Naive B cell (primary cell): ENCODE measurements around the gene ST3GAL2. TPM values are rescaled to one million over a fixed set of nuclear protein-coding genes. Genes with fewer than 3 reads are reported as not detected.
"Not testable (repeated sequence)": the region's sequence is repeated elsewhere in the genome, so short reads cannot be mapped to it uniquely, and the experiment has no call there.

Source experiments
- ATAC-seq, 2 donors: fragments of 150-1000 bp; cut with Tn5 transposase; 2 replicates each; pipeline ENCODE4 v1.10.0; 2021; ENCODE audit warnings: low read depth in 2 of 2, mild to moderate bottlenecking in 2 of 2, moderate library complexity in 2 of 2
- DNase-seq: peaks from one replicate; pipeline ENCODE4 v3.0.0; 2022
- H3K27ac Mint-ChIP-seq, 6 donors: one replicate each; pipeline ENCODE4 v1.8.0; 2020 to 2022; ENCODE audit warnings: mild to moderate bottlenecking in 6 of 6, mixed read lengths in 6 of 6, moderate library complexity in 5 of 6, inconsistent platforms in 2 of 6
- H3K27me3 Mint-ChIP-seq, 3 donors: one replicate each; pipeline ENCODE4 v1.8.0; 2021 to 2022; ENCODE audit warnings: mixed read lengths in 3 of 3, mild to moderate bottlenecking in 1 of 3
- H3K36me3 Mint-ChIP-seq, 2 donors: one replicate each; pipeline ENCODE4 v1.8.0; 2020 to 2022; ENCODE audit warnings: mixed read lengths in 2 of 2, inconsistent platforms in 1 of 2, mild to moderate bottlenecking in 1 of 2
- H3K4me1 Mint-ChIP-seq, 3 donors: one replicate each; pipeline ENCODE4 v1.8.0; 2020 to 2022; ENCODE audit warnings: mixed read lengths in 3 of 3, inconsistent platforms in 1 of 3, mild to moderate bottlenecking in 1 of 3, moderate library complexity in 1 of 3
- H3K4me3 Mint-ChIP-seq, 8 donors: one replicate each; pipeline ENCODE4 v1.8.0; 2020 to 2022; ENCODE audit warnings: mild to moderate bottlenecking in 8 of 8, mixed read lengths in 8 of 8, moderate library complexity in 8 of 8, inconsistent platforms in 2 of 8
- H3K9me3 Mint-ChIP-seq, 7 donors: one replicate each; pipeline ENCODE4 v1.8.0; 2020 to 2022; ENCODE audit warnings: mixed read lengths in 7 of 7, mild to moderate bottlenecking in 5 of 7, inconsistent platforms in 2 of 7, moderate library complexity in 1 of 7
- polyA plus RNA-seq, 6 donors: library from polyadenylated mRNA; unstranded; fragments of 300-500 nt; fragmentation: Illumina TruSeq; gene quantifications; one replicate each; pipeline ENCODE4 v1.2.3, GENCODE V29; 2021; ENCODE audit warnings: low read depth in 6 of 6

ST3GAL2 gene
- polyA plus RNA-seq, 6 donors from 2014 or later = 12.7 to 28.7 (median 22.3) TPM

DNA sequence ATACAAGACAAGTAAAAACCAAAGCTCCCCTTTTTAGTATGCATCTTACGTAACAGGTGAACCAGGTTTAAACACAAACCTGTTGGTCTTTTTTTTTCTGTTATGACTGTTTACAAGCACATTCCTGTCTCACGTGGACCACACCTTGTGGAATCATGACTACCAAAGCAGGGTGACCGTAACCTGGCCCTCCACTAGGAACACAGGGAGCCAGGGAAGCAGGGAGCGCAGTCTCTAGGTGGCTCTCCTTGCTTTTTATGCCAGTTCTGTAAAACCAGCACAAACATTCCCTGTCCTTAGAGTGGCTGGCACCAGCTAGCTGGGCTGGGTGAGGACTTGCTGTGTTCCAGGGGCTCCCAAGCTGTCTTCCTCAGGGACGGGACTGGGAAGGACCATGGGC is 48.1 kb downstream of the ST3GAL2 start:
- H3K4me1 Mint-ChIP-seq = peaks cover 4 to 7% (median 4%) of the 10 kb centered on the region in 3 donors
- H3K4me3 Mint-ChIP-seq = no peak overlapping the region
- peaks cover 7 to 8% of the 10 kb centered on the region in 2 donors for H3K36me3 Mint-ChIP-seq
- ATAC-seq (no peak), DNase-seq (no peak)
- no peaks in the 10 kb centered on the region for H3K27me3 Mint-ChIP-seq
- H3K9me3 Mint-ChIP-seq = no peaks in the 10 kb centered on the region
- H3K27ac Mint-ChIP-seq = no peak overlapping the region

DNA sequence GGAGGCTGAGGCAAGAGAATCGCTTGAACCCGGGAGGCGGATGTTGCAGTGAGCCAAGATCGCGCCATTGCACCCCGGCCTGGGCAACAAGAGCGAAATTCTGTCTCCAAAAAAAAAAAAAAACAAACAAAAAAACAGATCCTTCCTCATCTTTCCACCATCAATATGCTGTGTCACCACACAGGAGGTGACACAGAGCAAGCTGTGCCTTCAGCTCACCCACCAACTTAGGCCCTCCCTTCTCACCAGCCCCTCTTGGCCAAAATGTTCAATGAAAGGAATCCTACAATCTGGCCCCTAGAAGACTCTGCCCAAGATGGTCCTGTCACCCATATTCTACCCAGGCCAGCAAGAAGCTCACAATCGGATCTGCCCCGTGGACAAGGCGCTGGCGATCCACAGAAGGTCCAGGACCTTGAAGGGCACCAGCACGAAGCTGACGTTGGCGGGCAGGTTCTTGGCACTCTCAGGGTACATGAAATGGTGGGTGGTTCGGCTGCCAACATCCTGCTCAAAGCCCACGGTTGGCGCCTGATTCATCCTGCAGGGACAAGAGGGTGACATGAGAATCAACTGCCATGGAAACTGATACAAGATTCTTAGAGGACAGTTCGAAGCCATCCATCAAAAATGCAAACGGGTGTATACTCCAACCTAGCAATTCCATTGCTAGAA is 50.8 kb downstream of the ST3GAL2 start:
- peaks cover 7 to 13% of the 10 kb centered on the region in 2 donors for H3K36me3 Mint-ChIP-seq
- H3K4me3 Mint-ChIP-seq = no peak overlapping the region
- DNase-seq = no peak
- no peaks in the 10 kb centered on the region for H3K9me3 Mint-ChIP-seq
- H3K4me1 Mint-ChIP-seq = peaks cover 3 to 4% (median 4%) of the 10 kb centered on the region in 3 donors
- peak overlapping the region in 1 of 6 donors; percentile 42 for H3K27ac Mint-ChIP-seq
- no peak for ATAC-seq
- H3K27me3 Mint-ChIP-seq = no peaks in the 10 kb centered on the region

DNA sequence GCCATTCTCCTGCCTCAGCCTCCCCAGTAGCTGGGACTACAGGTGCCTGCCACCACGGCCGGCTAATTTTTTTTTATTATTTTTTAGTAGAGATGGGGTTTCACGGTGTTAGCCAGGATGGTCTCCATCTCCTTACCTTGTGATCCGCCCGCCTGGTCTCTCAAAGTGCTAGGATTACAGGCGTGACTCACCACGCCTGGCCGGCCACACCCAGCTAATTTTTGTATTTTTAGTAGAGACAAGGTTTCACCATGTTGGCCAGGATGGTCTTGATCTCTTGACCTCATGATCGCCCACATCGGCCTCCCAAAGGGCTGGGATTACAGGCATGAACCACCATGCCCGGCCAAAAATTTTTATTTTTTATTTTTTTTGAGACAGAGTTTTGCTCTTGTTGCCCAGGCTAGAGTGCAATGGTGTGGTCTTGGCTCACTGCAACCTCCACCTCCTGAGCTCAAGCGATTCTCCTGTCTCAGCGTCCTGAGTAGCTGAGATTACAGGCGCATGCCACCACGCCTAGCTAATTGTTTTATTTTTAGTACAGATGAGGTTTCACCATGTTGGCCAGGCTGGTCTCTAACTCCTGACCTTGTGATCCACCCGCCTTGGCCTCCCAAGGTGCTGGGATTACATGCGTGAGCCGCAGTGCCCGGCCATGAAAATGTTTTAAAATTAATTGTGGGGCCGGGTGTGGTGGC is 52.5 kb downstream of the ST3GAL2 start:
- Mint-ChIP-seq H3K36me3 (peaks cover 7 to 13% of the 10 kb centered on the region in 2 donors), H3K27ac (peak overlapping the region in 1 of 6 donors; percentile 60)
- not testable (repeated sequence) for ATAC-seq, DNase-seq, H3K4me3 Mint-ChIP-seq, H3K9me3 Mint-ChIP-seq, H3K4me1 Mint-ChIP-seq, H3K27me3 Mint-ChIP-seq

DNA sequence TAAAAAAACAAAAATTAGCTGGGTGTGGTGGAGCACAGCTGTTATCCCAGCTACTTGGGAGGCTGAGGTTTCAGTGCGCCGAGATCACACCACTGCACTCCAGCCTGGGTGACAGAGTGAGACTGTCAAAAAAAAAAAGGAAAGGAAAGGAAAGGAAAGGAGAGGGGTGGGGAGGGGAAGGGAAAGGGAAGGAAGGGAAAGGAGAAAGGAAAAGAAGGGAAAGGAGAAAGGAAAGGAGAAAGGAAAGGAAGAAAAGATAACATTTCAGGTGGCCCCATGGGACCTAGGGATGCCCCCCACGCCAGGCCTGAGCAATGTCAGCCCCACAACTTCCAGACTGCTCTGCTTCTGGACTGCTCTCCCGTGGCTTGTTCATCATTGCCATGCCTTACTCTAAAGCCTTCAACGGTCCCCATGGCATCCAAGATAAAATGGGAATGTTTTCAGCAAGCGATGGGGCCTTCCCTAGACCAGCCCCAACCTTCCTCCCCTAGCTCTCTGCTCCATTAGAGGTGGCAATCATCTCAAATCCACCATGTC is 55.4 kb downstream of the ST3GAL2 start:
- Mint-ChIP-seq H3K4me1 (peaks cover 4 to 20% (median 19%) of the 10 kb centered on the region in 3 donors), H3K36me3 (peaks cover 7 to 12% of the 10 kb centered on the region in 2 donors), H3K4me3 (peak overlapping the region in 5 of 8 donors; percentile 20 to 98 (median 66)), H3K9me3 (no peaks in the 10 kb centered on the region), H3K27ac (peak overlapping the region in 3 of 6 donors; percentile 8 to 54 (median 26)), H3K27me3 (no peaks in the 10 kb centered on the region)
- DNase-seq (no peak), ATAC-seq (no peak)

DNA sequence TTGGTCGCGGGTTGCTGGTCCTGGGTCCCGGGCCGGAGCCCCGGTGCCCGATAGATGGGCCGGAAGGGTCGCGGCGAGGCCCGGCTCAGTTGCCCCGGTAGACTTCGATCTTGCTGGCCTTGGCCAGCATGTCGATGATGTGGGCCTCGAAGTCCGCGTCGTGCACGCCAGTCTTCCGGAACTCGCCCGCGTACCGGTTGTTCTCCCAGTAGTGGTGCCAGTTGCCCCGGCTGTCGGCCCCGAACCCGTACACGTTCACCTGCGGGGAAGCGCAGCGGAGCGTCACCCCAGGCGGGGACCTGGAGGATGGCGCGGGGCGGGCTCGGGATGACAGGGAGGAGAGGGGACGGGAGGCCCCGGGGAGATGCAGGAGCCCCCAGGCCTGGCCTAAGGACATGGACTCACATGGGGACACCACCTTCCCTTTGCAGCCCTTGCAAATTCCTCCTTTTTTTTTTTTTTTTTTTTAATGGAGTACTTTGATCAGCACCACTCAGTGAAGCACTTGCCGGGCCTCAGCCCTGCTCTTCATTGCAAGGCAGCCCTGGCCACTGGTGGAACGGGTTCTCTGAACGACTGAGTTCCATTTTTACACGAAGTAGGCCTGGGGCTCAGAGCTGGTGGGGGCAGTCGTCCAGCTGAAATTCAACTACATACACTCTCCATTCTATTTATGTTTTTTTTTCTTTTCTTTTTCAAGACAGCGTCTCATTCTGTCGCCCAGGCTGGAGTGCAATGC is 57.1 kb downstream of the ST3GAL2 start:
- H3K27ac Mint-ChIP-seq = peak overlapping the region in 5 of 6 donors; percentile 37 to 96 (median 92)
- H3K27me3 Mint-ChIP-seq = no peaks in the 10 kb centered on the region
- H3K36me3 Mint-ChIP-seq = peaks cover 0 to 5% of the 10 kb centered on the region in 2 donors
- peak; percentile 6 to 9 for ATAC-seq
- H3K4me3 Mint-ChIP-seq = peak overlapping the region; percentile 92 to 99 (median 98)
- DNase-seq = no peak
- no peaks in the 10 kb centered on the region for H3K9me3 Mint-ChIP-seq
- peaks cover 8 to 24% (median 22%) of the 10 kb centered on the region in 3 donors for H3K4me1 Mint-ChIP-seq

DNA sequence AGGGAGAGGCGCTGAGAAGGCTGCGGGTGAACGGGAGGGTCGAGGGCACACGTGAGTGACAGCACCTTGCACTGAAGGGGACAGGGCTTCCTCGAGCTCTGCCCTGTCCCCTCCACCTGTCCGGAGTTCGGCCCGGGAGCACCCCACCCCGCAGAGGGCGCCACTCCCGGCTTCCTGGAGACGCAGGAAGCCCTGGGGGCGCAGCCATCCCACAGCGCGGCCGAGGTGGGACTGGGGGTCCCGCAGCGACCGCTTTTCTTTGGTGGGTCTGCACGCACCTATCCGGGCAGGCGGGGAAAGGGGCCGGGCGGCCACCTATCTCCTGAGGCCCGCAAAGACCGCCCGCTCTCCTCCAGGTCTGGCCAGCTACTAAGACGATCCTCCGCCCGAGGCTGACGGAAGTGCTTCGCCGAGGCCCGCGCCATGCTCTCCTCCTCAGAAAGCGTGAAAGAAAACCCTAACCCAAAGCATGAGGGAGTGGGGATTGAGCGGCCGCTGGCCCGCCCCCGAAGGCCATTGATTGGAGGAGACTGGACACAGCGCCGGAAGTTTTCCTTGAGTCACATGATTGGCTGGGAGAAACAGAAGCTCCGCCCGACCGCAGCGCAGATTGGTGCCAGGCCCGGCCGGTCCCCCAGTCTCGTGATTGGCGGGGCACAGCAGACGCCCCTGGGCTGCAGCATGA is 57.8 kb downstream of the ST3GAL2 start:
- Mint-ChIP-seq H3K4me3 (peak overlapping the region; percentile 92 to 99 (median 98)), H3K27ac (peak overlapping the region; percentile 89 to 96 (median 94)), H3K4me1 (peaks cover 8 to 24% (median 22%) of the 10 kb centered on the region in 3 donors), H3K36me3 (peaks cover 0 to 5% of the 10 kb centered on the region in 2 donors), H3K9me3 (no peaks in the 10 kb centered on the region), H3K27me3 (no peaks in the 10 kb centered on the region)
- DNase-seq (peak; percentile 96), ATAC-seq (peak; percentile 91 to 93)

DNA sequence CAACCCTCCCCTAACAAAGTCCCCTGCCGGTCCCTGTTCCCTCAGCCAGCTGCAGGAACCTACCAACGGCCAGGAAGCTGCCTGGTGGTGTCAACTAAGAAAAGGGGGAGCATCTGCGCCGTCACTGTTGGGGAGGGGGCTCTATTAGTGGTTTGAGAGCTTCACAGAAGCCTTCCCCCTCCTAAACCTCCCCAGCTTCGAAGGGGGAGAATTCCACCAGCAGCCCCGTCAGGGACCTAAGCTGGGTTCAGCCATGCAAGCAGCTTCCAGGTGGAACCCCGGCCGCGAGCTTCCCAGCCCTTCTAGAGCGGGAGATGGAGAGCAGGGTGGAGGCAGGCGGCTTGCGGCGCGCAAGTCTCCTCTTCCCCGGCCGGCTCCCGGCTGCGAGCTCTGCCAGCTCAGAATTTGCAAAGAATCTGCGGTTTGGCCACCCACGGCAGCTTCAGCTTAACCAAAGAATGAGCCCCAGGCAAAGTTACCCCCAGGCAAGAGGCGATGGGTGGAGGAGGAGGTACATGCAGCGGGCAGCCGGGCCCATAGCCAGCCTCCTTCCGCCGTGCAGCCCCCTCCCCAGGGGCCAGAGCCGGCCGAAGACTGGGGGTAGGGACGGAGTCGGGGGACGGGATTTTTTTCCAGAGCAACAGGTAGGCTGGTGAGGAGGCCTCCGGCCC is 58.5 kb downstream of the ST3GAL2 start:
- peak overlapping the region; percentile 92 to 99 (median 98) for H3K4me3 Mint-ChIP-seq
- peak overlapping the region in 5 of 6 donors; percentile 27 to 96 (median 92) for H3K27ac Mint-ChIP-seq
- ATAC-seq (peak; percentile 18 to 25), DNase-seq (peak; percentile 55)
- peaks cover 8 to 24% (median 22%) of the 10 kb centered on the region in 3 donors for H3K4me1 Mint-ChIP-seq
- peaks cover 0 to 4% of the 10 kb centered on the region in 2 donors for H3K36me3 Mint-ChIP-seq
- H3K9me3 Mint-ChIP-seq = no peaks in the 10 kb centered on the region
- no peaks in the 10 kb centered on the region for H3K27me3 Mint-ChIP-seq

DNA sequence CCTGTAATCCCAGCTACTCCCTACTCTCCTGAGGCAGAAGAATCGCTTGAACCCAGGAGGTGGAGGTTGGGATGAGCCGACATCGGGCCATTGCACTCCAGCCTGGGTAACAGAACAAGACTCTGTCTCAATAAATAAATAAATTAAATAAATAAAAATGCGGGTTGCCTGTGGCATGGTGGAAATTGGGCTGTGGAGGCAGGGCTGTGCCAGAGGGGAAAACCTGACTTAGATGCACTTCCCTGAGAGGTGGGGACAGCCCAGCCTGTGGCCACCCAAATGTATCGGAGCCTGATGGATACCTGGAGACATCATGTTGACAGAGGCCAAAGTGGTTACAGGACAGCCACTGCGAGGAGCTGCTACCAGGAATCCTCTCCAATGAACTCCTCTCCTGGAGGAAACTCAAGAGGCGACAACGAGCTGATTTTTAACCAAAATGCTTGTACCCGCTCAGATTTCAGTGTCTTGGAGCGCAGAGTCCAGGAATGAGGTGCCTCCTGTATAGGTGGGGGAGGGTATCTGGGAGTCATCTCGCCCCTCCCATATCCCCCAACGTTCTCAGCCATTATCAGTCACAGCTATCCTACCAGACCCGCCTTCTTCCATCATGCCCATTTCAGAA is 59.9 kb downstream of the ST3GAL2 start:
- H3K36me3 Mint-ChIP-seq = no peaks in the 10 kb centered on the region
- H3K4me3 Mint-ChIP-seq = peak overlapping the region in 6 of 8 donors; percentile 15 to 98 (median 54)
- DNase-seq = no peak
- no peak overlapping the region for H3K27ac Mint-ChIP-seq
- ATAC-seq = no peak
- H3K27me3 Mint-ChIP-seq = no peaks in the 10 kb centered on the region
- no peaks in the 10 kb centered on the region for H3K9me3 Mint-ChIP-seq
- peaks cover 8 to 24% (median 22%) of the 10 kb centered on the region in 3 donors for H3K4me1 Mint-ChIP-seq

DNA sequence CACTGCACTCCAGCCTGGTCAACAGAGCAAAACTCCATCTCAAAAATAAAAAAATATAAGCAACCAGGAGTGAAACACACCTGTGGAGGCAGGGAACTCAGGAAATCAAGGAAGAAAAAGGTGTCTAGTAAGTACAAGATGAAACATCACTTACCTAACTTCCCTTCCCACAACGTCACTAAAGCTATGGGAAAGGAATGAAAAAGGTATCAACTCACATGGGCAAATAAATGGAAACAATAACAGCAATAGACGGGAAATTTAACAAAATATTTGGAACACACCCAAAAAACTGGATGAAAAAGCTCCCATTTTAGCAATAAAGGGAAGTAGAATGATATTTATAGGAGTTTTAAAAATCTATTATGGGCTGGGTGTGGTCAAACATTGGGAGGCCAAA is 61.1 kb downstream of the ST3GAL2 start:
- Mint-ChIP-seq H3K4me3 (peak overlapping the region in 3 of 8 donors; percentile 39 to 59 (median 44)), H3K9me3 (no peaks in the 10 kb centered on the region), H3K4me1 (peaks cover 8 to 24% (median 22%) of the 10 kb centered on the region in 3 donors), H3K27ac (peak overlapping the region in 3 of 6 donors; percentile 63 to 94 (median 87)), H3K27me3 (no peaks in the 10 kb centered on the region), H3K36me3 (no peaks in the 10 kb centered on the region)
- DNase-seq (no peak), ATAC-seq (no peak)

DNA sequence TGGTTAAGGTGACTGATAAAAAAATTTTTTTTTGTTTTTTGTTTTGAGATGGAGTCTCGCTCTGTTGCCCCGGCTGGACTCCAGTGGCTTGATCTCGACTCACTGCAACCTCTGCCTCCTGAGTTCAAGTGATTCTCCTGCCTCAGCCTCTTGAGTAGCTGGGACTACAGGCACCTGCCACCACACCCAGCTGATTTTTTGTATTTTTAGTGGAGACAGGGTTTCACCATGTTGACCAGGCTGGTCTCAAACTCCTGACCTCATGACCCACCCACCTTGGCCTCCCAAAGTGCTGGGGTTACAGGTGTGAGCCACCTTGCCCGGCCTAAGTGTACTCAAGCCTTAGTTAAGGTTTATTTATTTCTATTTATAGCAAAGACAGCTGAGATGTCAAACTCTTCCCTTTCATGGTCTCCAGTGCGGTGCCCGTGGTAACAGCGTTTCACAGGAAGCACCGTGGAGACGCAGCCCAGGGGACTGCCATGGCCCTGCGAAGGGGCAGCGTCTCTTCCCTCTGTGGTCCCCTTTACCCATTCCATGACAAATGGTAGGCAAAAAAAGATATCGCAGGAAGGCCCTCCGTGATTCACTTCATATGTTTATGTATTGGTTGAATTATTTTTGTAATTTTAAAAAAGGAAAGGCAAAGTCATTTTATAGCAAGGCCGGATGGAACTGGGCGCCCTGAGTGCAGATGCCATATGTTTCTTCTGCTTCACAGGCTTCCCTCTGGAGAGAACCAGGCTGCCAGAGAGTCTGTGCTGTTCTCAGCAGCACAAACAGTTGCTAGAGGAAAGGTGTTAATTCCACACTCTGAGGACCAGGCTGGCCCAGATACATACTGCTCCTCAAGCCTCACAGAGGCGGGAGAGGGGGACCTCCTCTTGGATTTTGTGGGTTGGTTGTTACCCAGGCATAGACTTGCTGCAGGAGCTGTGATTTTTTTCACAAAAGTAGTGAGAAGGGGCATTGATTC is 63.0 kb downstream of the ST3GAL2 start:
- Mint-ChIP-seq H3K36me3 (no peaks in the 10 kb centered on the region), H3K4me3 (peak overlapping the region in 2 of 8 donors; percentile 36 to 55), H3K9me3 (no peaks in the 10 kb centered on the region), H3K4me1 (peaks cover 8 to 19% (median 15%) of the 10 kb centered on the region in 3 donors), H3K27me3 (no peaks in the 10 kb centered on the region), H3K27ac (peak overlapping the region in 2 of 6 donors; percentile 66 to 70)
- no peak for ATAC-seq
- no peak for DNase-seq

DNA sequence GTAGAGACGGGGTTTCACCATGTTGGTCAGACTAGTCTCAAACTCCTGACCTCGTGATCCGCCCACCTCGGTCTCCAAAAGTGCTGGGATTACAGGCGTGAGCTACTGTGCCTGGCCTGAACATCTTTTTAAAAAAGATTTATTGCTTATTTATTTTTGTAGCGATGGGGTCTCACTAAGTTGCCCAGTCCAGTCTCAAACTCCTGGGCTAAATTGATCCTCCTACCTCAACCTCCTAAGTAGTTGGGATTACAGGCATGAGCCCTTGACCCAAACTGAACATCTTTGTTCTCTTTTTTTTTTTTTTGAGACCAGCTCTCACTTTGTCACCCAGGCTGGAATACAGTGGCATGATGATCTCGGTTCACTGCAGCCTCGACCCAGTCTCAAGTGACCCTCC is 64.7 kb downstream of the ST3GAL2 start:
- Mint-ChIP-seq H3K4me1 (peaks cover 3 to 9% (median 5%) of the 10 kb centered on the region in 3 donors), H3K27ac (no peak overlapping the region), H3K36me3 (no peaks in the 10 kb centered on the region), H3K9me3 (no peaks in the 10 kb centered on the region), H3K4me3 (no peak overlapping the region), H3K27me3 (no peaks in the 10 kb centered on the region)
- ATAC-seq (no peak), DNase-seq (no peak)
